ENCODE measurements around the gene APC2. TPM values are rescaled to one million over a fixed set of nuclear protein-coding genes. Genes with fewer than 3 reads are reported as not detected.
A peak's percentile ranks its signal among the peaks of the same experiment; 100 is the strongest.

APC2 gene
- total RNA-seq, 1 donor from 2014 or later: 1.3 TPM

- H3K27me3 ChIP-seq: peaks cover 82% of the 10 kb centered on the region
- no peaks in the 10 kb centered on the region for H3K79me2 ChIP-seq (ENCODE audit: low read depth)
- peaks cover 17% of the 10 kb centered on the region for H3K36me3 Mint-ChIP-seq
- H4K20me1 ChIP-seq (ENCODE audit: low read depth): peaks cover 79% of the 10 kb centered on the region
- TF ChIP-seq EZH2 (IDR thresholded peaks at IDR 0.05) (no peak), CTCF (IDR thresholded peaks at IDR 0.05) (no peak), EZH2phosphoT487 (IDR thresholded peaks at IDR 0.05) (no peak)
- H3K9me3 Mint-ChIP-seq: no peaks in the 10 kb centered on the region
- no peak overlapping the region for H2AFZ ChIP-seq (replicated peaks)
- peaks cover 21% of the 10 kb centered on the region for H3K4me1 ChIP-seq
- peaks cover 29% of the 10 kb centered on the region for H3K4me1 Mint-ChIP-seq
- no peaks in the 10 kb centered on the region for H3K36me3 ChIP-seq
- DNase-seq (ENCODE audit: low spot score): no peak
- H3K27ac ChIP-seq: no peak overlapping the region
- peaks cover 31% of the 10 kb centered on the region for H3F3A ChIP-seq (ENCODE audit: low read depth)
- no peaks in the 10 kb centered on the region for H3K9me3 ChIP-seq (ENCODE audit: low read depth)
- no peak overlapping the region for H3K4me3 Mint-ChIP-seq
- no peak overlapping the region for H3K4me3 ChIP-seq
- H3K4me2 ChIP-seq: no peak overlapping the region
- peaks cover 16% of the 10 kb centered on the region for H3K27me3 Mint-ChIP-seq (ENCODE audit: insufficient read depth, low read depth)
- H3K9ac ChIP-seq: no peak overlapping the region
- no peak overlapping the region for H3K27ac Mint-ChIP-seq
Measured at GRCh38 chr19:1456121-1456900, 6.4 kb downstream of the APC2 start.

- peaks cover 76% of the 10 kb centered on the region for H3K27me3 ChIP-seq
- Mint-ChIP-seq H3K36me3 (peaks cover 17% of the 10 kb centered on the region), H3K4me3 (no peak overlapping the region), H3K4me1 (peaks cover 21% of the 10 kb centered on the region), H3K27me3 (ENCODE audit: insufficient read depth, low read depth) (peaks cover 16% of the 10 kb centered on the region), H3K27ac (no peak overlapping the region), H3K9me3 (no peaks in the 10 kb centered on the region)
- peaks cover 15% of the 10 kb centered on the region for H3K4me1 ChIP-seq
- TF ChIP-seq CTCF (IDR thresholded peaks at IDR 0.05): peak; percentile 24
- TF ChIP-seq EZH2phosphoT487 (IDR thresholded peaks at IDR 0.05): no peak
- peak; percentile 61 for DNase-seq (ENCODE audit: low spot score)
- no peak overlapping the region for H3K27ac ChIP-seq
- H3F3A ChIP-seq (ENCODE audit: low read depth): peaks cover 23% of the 10 kb centered on the region
- no peak overlapping the region for H3K4me2 ChIP-seq
- H4K20me1 ChIP-seq (ENCODE audit: low read depth): peaks cover 82% of the 10 kb centered on the region
- no peaks in the 10 kb centered on the region for H3K79me2 ChIP-seq (ENCODE audit: low read depth)
- no peaks in the 10 kb centered on the region for H3K9me3 ChIP-seq (ENCODE audit: low read depth)
- no peak overlapping the region for H3K9ac ChIP-seq
- H3K4me3 ChIP-seq: no peak overlapping the region
- no peak overlapping the region for H2AFZ ChIP-seq (replicated peaks)
- no peaks in the 10 kb centered on the region for H3K36me3 ChIP-seq
Measured at GRCh38 chr19:1457031-1457739, 7.3 kb downstream of the APC2 start.

DNA sequence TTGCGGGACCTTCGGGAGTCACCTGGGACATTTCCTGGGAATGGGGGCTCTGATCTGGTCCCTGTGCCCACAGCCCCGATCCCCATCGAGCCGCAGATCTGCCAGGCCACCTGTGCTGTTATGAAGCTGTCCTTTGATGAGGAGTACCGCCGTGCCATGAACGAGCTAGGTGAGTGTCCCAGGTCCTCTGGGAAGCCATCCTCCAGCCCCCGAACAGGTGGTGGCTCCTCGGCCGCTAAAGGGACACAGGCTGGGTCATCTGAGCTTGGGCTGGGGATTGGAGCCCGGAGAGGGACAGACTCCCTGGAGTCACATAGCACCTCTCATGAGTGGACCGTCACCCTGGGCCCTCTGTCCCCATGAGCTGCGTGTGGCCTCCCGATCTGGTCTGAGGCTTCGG lies 8.0 kb downstream of the APC2 start:
- no peak overlapping the region for H3K4me2 ChIP-seq
- H2AFZ ChIP-seq (replicated peaks): no peak overlapping the region
- H3K4me1 ChIP-seq: peaks cover 8% of the 10 kb centered on the region
- H3F3A ChIP-seq (ENCODE audit: low read depth): peaks cover 22% of the 10 kb centered on the region
- no peaks in the 10 kb centered on the region for H3K9me3 ChIP-seq (ENCODE audit: low read depth)
- Mint-ChIP-seq H3K27ac (no peak overlapping the region), H3K4me1 (peaks cover 14% of the 10 kb centered on the region), H3K36me3 (peaks cover 17% of the 10 kb centered on the region), H3K27me3 (ENCODE audit: insufficient read depth, low read depth) (peaks cover 14% of the 10 kb centered on the region), H3K9me3 (no peaks in the 10 kb centered on the region), H3K4me3 (no peak overlapping the region)
- no peaks in the 10 kb centered on the region for H3K79me2 ChIP-seq (ENCODE audit: low read depth)
- peaks cover 72% of the 10 kb centered on the region for H3K27me3 ChIP-seq
- no peak for DNase-seq (ENCODE audit: low spot score)
- H3K36me3 ChIP-seq: no peaks in the 10 kb centered on the region
- H3K9ac ChIP-seq: no peak overlapping the region
- TF ChIP-seq EZH2 (IDR thresholded peaks at IDR 0.05) (no peak), EZH2phosphoT487 (IDR thresholded peaks at IDR 0.05) (no peak), CTCF (IDR thresholded peaks at IDR 0.05) (no peak)
- no peak overlapping the region for H3K27ac ChIP-seq
- no peak overlapping the region for H3K4me3 ChIP-seq
- peaks cover 83% of the 10 kb centered on the region for H4K20me1 ChIP-seq (ENCODE audit: low read depth)
